Spleen (tissue), 7 donors: ENCODE results near the gene CLASP1.
"Not testable (repeated sequence)": the region's sequence is repeated elsewhere in the genome, so short reads cannot be mapped to it uniquely, and the experiment has no call there.

ENCODE experiments used
- CTCF ChIP-seq, 11 experiments: fragments of 200-600 bp in 7 of 11; fragments of 450-650 bp in 4 of 11; sonication (generic) in 4 of 11; IDR thresholded peaks in 8 of 11; conservative IDR thresholded peaks in 3 of 11; 1 replicate in 7 of 11; 2 replicates in 4 of 11; pipeline versions ENCODE4 v1.4.0 to v1.8.0; 2016 to 2021; ENCODE audit warnings: antibody characterized with exemption in 11 of 11, inconsistent platforms in 4 of 11, mild to moderate bottlenecking in 1 of 11
- POLR2AphosphoS5 ChIP-seq, 3 donors: sonication (generic); formaldehyde crosslinking; IDR thresholded peaks; one replicate each; pipeline ENCODE4 v1.5.1; 2017; ENCODE audit warnings: antibody characterized with exemption in 3 of 3
- donor health status: DM: no; HTN: no; CAD: no; lungs with moderate emphysema.
- donor health status: DM: no; HTN: no; CAD: no.
- donor health status: DM: no; HTN: no; CAD: no.

GRCh38 chr2:121611048-121611649 lies 38.1 kb downstream of the CLASP1 start:
- TF ChIP-seq CTCF (IDR thresholded peaks at IDR 0.05 in 8 of 11, conservative IDR thresholded peaks at IDR 0.05 in 3 of 11); POLR2AphosphoS5 (IDR thresholded peaks at IDR 0.05): not testable (repeated sequence)
